HCT116 (cell line): ENCODE results near the gene ASB10.

Experiments used
- EZH2 ChIP-seq: fragments of 200-600 bp; sonication (generic); IDR thresholded peaks from 2 replicates; pipeline ENCODE4 v1.6.1; 2017; ENCODE audit warnings: antibody characterized with exemption, mixed run types
- POLR2A ChIP-seq: IDR thresholded peaks from 2 replicates; pipeline ENCODE4 v1.7.0; 2011; ENCODE audit warnings: borderline replicate concordance; ENCODE audit not compliant: insufficient read depth, insufficient read length; ENCODE audit errors: extremely low read depth
- POLR2AphosphoS5 ChIP-seq: IDR thresholded peaks from 2 replicates; pipeline ENCODE4 v1.6.1; 2011; ENCODE audit warnings: mild to moderate bottlenecking, low read depth, low read length, moderate library complexity
- RAD21 ChIP-seq: IDR thresholded peaks from 2 replicates; pipeline ENCODE4 v1.6.1; 2012; ENCODE audit warnings: low read depth, mild to moderate bottlenecking
- TCF7L2 ChIP-seq: IDR thresholded peaks from 2 replicates; pipeline ENCODE4 v1.7.0; 2011; ENCODE audit warnings: borderline replicate concordance, inconsistent platforms; ENCODE audit not compliant: insufficient read depth, insufficient read length; ENCODE audit errors: extremely low read depth
- YY1 ChIP-seq: IDR thresholded peaks from 2 replicates; pipeline ENCODE4 v1.6.1; 2011; ENCODE audit warnings: low read length, low read depth, moderate library complexity, mild to moderate bottlenecking; ENCODE audit not compliant: insufficient replicate concordance; ENCODE audit errors: extremely low read depth
- TF ChIP-seq, protein P1 (sequence below), 3 experiments: fragments of 200-600 bp in 1 of 3; sonication (generic) in 1 of 3; IDR thresholded peaks in 2 of 3; conservative IDR thresholded peaks in 1 of 3; 2 replicates each; pipeline ENCODE4 v1.5.1; 2012 to 2017; ENCODE audit warnings: low read depth in 2 of 3, low read length in 2 of 3, antibody characterized with exemption in 1 of 3, borderline replicate concordance in 1 of 3, control low read depth in 1 of 3, mild to moderate bottlenecking in 1 of 3, mixed read lengths in 1 of 3, mixed run types in 1 of 3, moderate library complexity in 1 of 3; ENCODE audit not compliant: insufficient read depth in 1 of 3

DNA sequence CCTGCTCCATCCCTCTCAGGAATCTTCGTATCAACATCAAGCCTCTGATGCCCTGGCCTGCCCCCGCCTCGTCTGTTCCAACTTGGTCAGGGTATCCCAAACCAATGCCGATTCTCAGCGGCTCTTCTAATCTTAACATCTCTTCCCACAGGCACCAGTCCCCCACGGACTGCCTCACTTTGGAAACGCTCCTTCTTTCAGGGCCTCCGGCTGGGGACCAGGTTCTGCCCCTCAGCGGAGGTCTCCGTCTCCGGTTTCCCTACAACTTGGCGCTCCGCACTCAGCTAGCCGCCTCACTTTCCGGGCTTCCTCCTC, 39.5 kb upstream of the ASB10 start:
- TF ChIP-seq POLR2A (no peak), TCF7L2 (no peak), EZH2 (no peak), POLR2AphosphoS5 (no peak), YY1 (no peak), RAD21 (no peak)
- TF ChIP-seq, protein P1, sequence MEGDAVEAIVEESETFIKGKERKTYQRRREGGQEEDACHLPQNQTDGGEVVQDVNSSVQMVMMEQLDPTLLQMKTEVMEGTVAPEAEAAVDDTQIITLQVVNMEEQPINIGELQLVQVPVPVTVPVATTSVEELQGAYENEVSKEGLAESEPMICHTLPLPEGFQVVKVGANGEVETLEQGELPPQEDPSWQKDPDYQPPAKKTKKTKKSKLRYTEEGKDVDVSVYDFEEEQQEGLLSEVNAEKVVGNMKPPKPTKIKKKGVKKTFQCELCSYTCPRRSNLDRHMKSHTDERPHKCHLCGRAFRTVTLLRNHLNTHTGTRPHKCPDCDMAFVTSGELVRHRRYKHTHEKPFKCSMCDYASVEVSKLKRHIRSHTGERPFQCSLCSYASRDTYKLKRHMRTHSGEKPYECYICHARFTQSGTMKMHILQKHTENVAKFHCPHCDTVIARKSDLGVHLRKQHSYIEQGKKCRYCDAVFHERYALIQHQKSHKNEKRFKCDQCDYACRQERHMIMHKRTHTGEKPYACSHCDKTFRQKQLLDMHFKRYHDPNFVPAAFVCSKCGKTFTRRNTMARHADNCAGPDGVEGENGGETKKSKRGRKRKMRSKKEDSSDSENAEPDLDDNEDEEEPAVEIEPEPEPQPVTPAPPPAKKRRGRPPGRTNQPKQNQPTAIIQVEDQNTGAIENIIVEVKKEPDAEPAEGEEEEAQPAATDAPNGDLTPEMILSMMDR (IDR thresholded peaks at IDR 0.05 in 2 of 3, conservative IDR thresholded peaks at IDR 0.05 in 1 of 3; ENCODE audit: borderline replicate concordance in 1 of 3, insufficient read depth in 1 of 3, low read depth in 2 of 3, low read length in 2 of 3): no peak
